ENCODE results near the gene MARK1. TPM values are rescaled to one million over a fixed set of nuclear protein-coding genes. Genes with fewer than 3 reads are reported as not detected.
"Not testable (repeated sequence)": the region's sequence is repeated elsewhere in the genome, so short reads cannot be mapped to it uniquely, and the experiment has no call there.

The MARK1 gene
- total RNA-seq, 1 donor from 2014 or later, result 1.7 TPM

- DNase-seq, result no peak
Measured at GRCh38 chr1:220529521-220530020, 1.6 kb downstream of the MARK1 start.

- no peak for DNase-seq
Measured at GRCh38 chr1:220533504-220534109, 5.7 kb downstream of the MARK1 start.

DNA sequence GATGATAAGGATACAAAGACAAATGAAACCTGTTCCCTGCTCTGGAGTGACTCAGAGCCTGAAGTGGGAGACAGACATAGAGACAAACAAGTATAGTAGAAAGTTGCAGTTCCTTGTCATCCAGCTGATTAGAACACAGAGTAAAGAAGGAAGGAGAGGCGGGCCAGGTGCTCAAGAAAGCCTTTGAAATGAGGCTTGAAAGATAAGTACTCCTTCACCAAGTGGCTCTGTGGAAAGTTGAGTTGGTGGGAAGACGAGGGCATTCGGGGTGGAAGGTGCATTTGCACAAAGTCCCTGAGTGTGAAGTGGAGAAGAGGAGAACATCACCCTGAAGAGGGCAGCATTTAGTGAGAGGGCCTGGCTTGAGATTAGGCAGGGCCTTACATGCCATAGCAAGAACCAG is 17.0 kb downstream of the MARK1 start:
- peak; percentile 27 for DNase-seq

- no peak for DNase-seq
Measured at GRCh38 chr1:220550811-220551399, 23.0 kb downstream of the MARK1 start.

DNA sequence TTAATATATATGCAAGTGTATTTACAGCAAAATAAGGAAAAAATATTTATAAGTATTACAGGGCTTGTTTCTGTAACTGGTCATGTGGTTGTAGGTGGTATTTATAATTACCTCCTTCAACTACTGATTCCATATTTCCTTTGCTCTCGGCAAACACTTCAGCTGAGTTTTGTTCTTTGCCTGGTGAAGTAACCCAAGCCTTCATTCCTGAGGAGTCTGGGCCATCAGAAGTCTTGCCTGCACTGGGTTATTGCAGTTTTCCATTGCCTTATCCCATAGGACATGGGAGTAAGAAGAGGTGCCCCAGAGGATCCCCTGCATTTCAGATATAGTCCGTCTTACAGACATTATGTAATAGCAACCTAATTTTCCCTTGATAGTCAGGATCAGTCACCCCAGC is 23.8 kb downstream of the MARK1 start:
- DNase-seq, result no peak

- no peak for DNase-seq
Measured at GRCh38 chr1:220552672-220553260, 24.8 kb downstream of the MARK1 start.

DNA sequence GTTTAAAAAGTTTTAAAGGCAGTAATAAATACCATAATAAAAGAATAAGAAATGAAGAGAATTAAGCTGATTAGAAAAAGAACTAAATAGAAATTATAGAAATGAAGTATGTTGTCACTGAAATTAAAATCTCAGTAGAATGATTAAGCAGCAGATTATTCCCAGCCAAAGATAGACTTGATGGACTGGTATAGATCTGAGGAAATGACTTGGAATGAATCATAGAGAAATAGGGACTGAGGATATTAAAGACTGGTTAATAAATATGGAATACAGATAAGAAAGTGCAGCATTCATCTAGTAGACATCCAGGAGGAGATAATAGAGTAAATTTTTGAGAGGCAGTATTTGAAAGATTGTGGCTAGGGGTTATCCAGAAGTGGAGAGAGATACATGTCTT is 28.7 kb downstream of the MARK1 start:
- no peak for DNase-seq

DNA sequence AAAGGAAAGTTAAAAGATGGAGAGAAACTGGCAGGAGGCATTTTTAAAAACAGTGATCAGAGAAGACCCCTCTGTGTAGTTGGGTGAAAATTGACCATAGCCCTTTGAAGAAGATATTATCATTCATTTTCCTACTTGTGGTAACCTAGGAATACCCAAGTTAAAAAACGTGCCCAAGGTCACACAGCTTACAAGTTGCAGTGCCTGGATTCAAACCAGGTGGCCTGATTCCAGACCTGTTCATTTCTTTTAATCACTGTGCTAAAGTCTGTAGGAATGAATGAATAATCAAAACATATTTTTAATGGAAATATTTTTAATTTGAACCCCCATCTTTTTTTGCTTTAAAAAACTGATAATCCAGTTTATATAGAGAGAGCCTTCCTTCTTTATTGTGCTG is 35.6 kb downstream of the MARK1 start:
- no peak for DNase-seq

- no peak for DNase-seq
Measured at GRCh38 chr1:220564216-220564615, 36.3 kb downstream of the MARK1 start.

DNA sequence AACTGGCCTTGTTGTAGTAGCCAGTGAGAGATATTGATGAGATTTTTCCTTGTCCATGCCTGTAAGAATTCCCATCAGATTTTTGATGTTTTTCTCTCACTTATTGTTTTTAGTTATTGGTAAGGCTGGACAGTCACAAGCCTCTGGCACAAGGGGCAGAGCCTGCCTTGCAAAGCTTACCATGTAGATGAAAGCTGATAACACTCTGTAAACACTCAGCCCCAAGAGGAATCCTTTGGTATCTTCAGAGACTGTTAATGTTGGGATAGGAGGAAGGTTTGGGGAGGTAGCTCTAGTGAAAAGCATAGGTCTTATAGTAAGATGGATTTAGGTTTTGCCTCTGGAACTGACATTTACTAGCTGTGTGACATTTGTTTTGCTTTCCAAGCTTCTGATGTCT is 37.7 kb downstream of the MARK1 start:
- no peak for DNase-seq

DNA sequence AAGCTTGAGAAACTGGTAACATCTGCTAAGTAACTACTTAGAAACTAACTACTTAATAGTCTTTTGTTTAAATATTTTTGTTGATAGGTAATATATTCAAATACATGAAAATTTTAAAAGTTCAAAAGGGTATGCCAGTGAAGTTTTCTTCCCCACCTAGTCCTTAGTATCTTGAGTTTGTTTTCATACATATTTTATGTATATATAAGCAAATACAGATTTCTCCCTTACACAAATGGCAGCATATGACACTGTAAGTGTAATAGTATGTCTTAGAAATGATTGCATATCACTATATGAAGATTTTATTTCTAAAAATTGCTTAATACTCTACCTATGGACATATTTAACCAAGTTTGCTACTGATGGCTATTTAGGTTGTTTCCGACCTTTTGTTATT is 38.9 kb downstream of the MARK1 start:
- no peak for DNase-seq

- no peak for DNase-seq
Measured at GRCh38 chr1:220572416-220572815, 44.5 kb downstream of the MARK1 start.

DNA sequence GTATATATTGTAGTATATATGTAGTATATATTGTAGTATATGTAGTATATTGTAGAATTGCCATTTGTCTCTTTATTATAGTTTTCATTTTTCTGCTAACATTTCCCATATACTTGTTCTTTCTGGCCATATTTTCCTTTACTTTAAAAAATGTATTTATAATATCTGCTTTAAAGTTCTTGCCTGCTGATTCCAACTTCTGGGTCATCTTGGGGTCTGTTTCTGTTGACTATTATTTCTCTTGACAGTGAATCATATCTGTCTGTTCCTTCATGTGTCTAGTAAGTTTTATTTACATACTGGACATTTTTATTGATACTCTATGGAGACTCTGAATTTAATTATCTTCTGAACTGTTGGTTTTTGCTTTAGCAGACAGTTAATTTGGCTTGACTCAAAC is 45.9 kb downstream of the MARK1 start:
- no peak for DNase-seq

GRCh38 chr1:220575718-220576497 is 48.0 kb downstream of the MARK1 start:
- DNase-seq, result no peak

DNA sequence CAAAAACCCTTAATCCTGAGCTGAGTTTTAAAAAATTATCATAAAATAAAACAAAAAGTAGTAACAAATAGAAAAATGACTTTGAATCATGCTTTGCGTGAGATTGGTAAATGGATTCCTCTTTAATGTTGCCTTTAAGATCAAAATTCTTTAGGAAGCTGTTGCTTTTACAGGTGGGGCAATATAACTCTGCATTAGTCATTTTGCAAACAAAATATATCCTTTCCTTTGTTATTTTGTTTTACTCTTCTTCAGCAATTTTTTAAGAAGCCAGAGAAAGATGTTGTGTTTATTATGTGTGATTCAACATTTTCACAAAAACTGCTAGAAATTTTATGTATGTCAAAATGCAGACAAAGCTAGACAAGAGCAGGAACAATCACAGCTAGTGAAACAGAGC is 50.0 kb downstream of the MARK1 start:
- no peak for DNase-seq

GRCh38 chr1:220579317-220579716 is 51.4 kb downstream of the MARK1 start:
- peak; percentile 9 for DNase-seq

GRCh38 chr1:220592714-220593113 is 64.8 kb downstream of the MARK1 start:
- DNase-seq, result no peak

DNA sequence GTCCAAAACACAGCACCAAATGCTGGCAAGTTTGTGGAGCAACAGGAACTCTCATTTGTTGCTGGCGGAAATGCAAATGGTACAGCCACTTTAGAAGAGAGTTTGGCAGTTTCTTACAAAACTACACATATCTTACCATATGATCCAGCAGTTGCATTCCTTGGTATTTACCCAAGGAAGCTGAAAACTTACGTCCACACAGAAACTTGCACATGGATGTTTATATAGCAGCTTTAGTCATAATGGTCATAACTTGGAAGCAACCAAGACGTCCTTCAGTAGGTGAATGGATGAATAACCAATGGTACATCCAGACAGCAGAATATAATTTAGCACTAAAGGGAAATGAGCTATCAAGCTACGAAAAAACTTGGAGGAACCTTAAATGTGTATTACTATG is 66.4 kb downstream of the MARK1 start:
- DNase-seq, result no peak

GRCh38 chr1:220595179-220595578 is 67.2 kb downstream of the MARK1 start:
- no peak for DNase-seq

DNA sequence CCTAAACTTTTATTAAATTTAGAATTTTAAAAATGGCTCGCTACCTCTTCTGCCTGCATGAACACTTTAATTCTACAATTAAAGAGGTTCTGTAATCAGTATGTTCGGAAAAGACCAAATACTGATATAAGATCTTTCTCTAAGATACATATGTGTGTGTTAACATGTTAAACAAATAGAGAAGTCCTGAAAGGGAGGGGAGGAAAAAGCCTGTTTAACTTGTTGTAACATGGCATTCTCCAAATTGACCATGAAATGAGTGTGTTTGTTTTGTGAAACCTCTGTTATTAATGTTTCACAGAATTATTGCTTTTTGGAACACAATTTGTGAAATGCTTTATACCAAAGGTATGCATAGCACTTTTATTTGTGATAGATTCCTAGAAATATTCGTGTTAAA is 77.0 kb downstream of the MARK1 start:
- DNase-seq, result no peak

- DNase-seq, result not testable (repeated sequence)
Measured at GRCh38 chr1:220605651-220606050, 77.7 kb downstream of the MARK1 start.

DNA sequence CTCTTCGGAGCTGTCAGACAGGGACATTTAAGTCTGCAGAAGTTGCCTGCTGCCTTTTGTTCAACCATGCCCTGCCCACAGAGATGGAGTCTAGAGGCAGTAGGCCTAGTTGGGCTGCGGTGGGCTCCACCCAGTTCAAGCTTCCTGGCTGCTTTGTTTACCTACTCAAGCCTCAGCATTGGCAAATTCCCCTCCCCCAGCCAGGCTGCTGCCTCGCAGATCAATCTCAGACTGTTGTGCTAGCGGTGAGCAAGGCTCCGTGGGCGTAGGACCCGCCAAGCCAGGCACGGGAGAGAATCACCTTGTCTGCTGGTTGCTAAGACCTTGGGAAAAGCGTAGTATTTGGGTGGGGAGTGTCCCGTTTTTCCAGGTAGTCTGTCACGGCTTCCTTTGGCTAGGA is 83.2 kb downstream of the MARK1 start:
- DNase-seq, result not testable (repeated sequence)

GRCh38 chr1:220616836-220617235 is 88.9 kb downstream of the MARK1 start:
- DNase-seq, result no peak

DNA sequence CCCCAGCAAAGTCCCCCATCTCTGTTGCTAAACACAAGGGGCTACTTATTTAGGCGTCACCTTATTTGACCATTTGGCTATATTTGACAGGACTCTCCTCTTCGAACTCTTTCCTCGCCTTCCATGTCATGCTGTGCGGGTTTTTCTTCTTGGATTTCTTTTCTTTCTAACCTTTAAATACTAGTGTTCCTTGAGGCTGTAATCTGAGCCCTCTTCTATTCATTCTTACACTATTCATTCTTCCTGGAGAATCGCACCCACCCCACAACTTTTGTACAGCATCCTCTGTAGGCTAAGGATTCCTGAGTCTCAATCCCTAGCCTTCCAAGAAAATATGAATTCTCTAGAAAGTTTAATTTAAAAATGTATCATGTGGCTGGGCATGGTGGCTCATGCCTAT is 100.5 kb downstream of the MARK1 start:
- no peak for DNase-seq
